ENCODE data around the gene MVB12B.

Gene MVB12B

DNA sequence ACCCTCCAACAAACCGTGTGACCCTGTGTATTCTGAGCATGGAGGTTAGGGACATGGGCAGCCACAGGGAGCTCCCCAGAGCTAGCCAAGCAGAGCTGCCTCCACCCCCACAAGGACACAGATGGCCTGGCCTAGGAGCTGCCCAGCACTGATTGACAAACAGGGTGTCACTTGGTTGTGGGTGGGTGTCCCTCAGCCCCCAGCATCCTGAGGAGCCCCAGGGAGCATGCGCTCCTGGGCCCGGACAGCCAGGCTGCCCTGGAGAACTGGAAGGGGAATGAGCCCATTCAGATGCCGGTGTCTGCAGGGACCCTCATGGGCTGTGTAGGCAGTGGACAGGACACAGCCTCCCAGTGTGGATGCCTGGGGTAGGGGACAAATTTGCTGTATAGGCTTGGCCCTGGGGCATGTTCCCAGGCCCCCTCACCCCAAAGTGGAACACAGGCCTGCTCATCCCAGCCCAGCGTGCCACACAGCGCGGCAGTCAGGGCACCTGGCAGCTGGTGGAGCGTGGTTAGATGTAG is 162.3 kb downstream of the MVB12B start:
- no peak for DNase-seq (ENCODE audit: low read depth)
- TF ChIP-seq, protein P1, sequence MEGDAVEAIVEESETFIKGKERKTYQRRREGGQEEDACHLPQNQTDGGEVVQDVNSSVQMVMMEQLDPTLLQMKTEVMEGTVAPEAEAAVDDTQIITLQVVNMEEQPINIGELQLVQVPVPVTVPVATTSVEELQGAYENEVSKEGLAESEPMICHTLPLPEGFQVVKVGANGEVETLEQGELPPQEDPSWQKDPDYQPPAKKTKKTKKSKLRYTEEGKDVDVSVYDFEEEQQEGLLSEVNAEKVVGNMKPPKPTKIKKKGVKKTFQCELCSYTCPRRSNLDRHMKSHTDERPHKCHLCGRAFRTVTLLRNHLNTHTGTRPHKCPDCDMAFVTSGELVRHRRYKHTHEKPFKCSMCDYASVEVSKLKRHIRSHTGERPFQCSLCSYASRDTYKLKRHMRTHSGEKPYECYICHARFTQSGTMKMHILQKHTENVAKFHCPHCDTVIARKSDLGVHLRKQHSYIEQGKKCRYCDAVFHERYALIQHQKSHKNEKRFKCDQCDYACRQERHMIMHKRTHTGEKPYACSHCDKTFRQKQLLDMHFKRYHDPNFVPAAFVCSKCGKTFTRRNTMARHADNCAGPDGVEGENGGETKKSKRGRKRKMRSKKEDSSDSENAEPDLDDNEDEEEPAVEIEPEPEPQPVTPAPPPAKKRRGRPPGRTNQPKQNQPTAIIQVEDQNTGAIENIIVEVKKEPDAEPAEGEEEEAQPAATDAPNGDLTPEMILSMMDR (conservative IDR thresholded peaks at IDR 0.05; ENCODE audit: low read length), result no peak
- H3K4me3 ChIP-seq (ENCODE audit: low read length), result no peak overlapping the region

DNA sequence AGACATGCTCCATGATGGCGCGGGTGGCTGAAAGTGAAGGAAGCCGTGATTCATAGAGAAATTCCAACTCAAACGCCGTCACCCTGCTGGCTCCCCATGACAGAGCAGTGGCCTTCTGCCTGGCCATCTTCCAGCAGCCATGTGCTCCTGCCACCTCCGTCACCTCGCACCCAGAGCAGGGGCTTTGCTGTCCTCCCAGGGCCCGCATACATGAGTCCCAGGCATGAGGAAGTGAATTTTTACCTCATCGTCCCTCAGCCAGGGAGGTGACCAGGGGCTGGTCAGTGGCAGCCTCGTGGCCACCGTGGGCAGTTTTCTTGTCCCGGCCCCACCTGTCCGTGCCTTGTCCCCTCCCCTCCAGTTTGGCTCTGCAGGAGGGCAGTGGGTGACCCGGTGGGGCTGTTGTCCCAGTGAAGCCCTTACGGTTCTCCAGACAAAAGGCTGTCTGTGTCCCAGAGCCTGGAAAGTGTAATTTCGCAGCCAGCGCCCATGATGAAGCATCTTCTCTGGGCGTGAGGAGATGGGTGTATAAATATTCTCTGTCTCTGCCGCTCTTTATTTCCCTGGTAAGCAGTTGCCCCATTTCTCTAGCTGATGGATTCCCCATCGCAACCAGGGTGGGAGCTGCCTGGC is 163.1 kb downstream of the MVB12B start:
- no peak for DNase-seq (ENCODE audit: low read depth)
- TF ChIP-seq, protein P1 (conservative IDR thresholded peaks at IDR 0.05; ENCODE audit: low read length), result no peak
- no peak overlapping the region for H3K4me3 ChIP-seq (ENCODE audit: low read length)

DNA sequence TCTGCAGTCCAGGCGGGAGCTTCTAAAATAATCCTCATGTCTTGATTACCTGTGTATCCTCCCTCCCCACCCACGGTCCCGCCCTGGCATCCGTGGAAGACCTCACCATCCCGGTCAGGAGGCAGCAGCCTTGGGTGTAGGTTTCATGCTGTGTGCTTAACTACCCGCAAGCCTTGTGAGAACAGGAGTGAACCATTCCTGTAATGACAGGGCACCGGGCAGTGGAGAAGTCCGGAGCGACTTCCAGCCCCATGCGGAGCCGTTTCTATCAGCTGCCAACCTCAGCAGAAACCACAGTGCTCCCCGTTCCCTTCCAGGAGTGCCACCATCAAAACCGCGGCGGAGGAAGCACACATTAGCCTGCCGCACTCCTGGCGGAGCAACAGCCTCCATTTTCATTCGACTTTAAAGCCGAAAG is 163.6 kb downstream of the MVB12B start:
- DNase-seq (ENCODE audit: low read depth), result no peak
- TF ChIP-seq, protein P1 (conservative IDR thresholded peaks at IDR 0.05; ENCODE audit: low read length), result no peak
- H3K4me3 ChIP-seq (ENCODE audit: low read length), result no peak overlapping the region

DNA sequence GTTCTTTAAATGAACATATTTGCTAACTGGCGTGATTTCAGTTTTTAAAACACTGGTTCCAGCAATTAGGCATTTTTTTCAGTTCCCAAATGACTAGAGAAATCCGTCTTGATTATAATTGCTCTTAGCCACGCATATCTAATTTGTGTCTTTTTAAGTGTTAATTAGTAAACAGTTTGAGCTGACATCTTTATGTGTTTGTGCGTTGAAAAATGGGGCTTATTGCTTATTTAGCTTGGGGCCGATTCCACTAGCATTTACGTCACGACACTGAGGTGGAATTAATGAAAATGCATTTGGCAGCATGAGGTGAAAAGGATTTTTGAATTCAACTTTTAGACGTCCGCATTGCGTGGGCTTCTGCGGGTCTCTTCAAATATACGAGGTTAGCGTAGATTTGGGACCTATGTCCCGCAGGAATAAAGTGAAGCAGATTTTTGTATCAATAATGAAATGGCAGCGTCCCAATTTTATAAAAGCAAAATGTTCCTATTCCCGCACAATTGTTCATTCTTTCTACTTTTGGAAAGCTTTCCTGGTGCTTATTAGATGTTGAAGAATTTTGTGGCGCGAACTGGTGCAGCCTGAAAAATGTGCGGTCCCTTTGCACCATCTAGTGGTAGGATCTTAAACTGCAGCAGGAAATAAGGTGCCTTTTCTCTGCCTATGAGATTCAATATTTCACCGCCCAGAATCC is 164.4 kb downstream of the MVB12B start:
- DNase-seq (ENCODE audit: low read depth), result peak; percentile 66
- H3K4me3 ChIP-seq (ENCODE audit: low read length), result no peak overlapping the region
- TF ChIP-seq, protein P1 (conservative IDR thresholded peaks at IDR 0.05; ENCODE audit: low read length), result peak; percentile 92

DNA sequence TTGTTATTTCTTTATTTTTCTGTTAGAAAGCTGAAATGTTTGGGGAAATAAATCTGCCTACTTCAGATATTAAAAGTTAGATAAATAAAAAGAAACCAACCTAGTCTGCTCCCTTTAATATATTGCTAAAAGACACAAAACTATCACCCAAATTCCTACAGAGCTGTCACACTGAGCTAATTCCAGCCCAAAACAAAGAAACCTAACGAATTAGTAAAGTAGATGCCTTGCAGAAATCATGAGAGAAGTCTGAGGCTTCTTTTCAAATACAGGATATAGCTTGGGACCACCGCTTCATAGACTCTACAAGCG is 164.9 kb downstream of the MVB12B start:
- no peak for DNase-seq (ENCODE audit: low read depth)
- TF ChIP-seq, protein P1 (conservative IDR thresholded peaks at IDR 0.05; ENCODE audit: low read length), result no peak
- H3K4me3 ChIP-seq (ENCODE audit: low read length), result no peak overlapping the region

DNA sequence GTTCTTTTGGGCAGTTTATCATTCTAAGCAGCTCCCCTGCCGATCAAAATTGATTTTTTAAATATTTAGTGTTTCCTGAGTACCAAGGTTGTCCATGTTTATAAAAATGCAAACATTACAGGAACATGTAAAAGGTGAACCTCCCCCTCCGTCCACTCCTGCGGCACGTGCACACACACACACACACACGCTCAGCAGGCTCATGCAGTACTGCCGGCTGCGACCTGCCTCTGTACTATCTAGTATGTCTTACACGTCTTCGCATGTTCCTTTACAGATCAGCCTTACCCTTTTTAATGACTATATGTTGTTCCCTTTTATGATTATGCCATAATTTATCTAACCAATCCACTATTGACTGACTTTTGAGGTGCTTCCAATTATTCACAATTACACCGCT is 165.3 kb downstream of the MVB12B start:
- no peak overlapping the region for H3K4me3 ChIP-seq (ENCODE audit: low read length)
- DNase-seq (ENCODE audit: low read depth), result no peak
- TF ChIP-seq, protein P1 (conservative IDR thresholded peaks at IDR 0.05; ENCODE audit: low read length), result no peak

DNA sequence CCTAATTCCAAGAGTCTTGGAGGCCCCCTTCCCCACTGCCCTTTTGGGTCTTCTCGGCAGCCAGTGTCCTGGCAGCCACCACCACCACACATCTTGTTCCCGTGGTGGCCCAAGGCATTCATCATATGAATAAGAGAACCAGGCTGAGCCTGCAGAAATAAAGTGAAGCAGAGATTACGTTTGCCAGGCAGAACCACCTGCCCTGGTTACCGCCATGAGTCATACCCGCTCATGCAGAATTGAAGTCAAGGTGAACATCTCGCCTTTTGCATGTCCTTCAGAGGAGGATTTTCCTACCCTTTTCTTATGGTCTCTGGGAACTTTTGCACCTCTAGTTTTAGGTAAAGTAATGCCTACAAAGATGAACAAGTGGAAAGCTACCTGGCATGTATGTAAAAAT is 167.6 kb downstream of the MVB12B start:
- TF ChIP-seq, protein P1 (conservative IDR thresholded peaks at IDR 0.05; ENCODE audit: low read length), result no peak
- no peak for DNase-seq (ENCODE audit: low read depth)
- H3K4me3 ChIP-seq (ENCODE audit: low read length), result no peak overlapping the region

All from AG10803 (cell line).